HS-27A (cell line): ENCODE results near the gene COMTD1.

ENCODE experiments used
- DNase-seq: peaks from one replicate; pipeline ENCODE4 v3.0.0-alpha.2; 2012; ENCODE audit warnings: low read depth, missing footprints

Gene COMTD1

DNA sequence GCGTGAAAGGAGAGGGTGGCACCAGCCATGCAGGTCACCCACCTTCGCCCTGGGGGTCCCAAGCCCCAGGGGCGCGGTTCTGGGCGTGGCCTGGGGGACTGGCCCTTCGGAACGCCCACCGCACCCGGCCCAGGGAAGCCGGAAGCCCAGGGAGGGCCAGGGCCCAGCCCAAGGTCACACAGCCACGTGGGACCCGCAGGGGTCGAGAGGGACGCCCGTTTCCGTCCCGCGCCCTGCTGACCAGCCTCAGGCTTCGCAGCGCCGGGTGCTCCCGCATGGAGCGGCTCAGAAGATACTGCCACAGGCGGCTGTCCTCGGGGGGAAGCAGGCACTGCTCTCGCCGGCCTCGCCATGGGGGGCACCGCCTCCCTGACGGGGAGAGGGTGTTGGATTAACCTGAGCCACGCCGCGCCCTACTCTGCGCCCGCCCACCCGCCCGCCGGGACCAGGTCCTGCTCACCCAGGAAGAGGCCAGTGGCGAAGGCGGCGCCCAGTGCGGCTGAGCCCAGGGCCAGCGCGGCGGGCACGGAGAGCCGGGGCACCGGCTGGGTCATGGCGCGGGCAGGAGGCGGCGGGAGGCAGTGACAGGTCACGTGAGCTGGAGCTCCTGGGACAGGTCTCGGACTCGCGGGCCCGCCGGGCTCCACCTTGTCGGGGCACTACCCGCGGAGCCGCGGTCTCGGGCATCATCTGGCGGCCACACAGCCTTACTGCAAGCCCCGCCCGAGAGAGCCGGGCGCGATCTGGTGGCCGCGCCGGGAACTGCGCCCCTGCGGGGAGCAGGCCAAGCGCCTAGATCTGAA lies at the start of gene COMTD1:
Gene COMTD1, minus strand, starts transcription at position 583 of the 803 bp plus-strand sequence. Its CDS starts 29 bp downstream, at position 554.
- peak; percentile 40 for DNase-seq

DNA sequence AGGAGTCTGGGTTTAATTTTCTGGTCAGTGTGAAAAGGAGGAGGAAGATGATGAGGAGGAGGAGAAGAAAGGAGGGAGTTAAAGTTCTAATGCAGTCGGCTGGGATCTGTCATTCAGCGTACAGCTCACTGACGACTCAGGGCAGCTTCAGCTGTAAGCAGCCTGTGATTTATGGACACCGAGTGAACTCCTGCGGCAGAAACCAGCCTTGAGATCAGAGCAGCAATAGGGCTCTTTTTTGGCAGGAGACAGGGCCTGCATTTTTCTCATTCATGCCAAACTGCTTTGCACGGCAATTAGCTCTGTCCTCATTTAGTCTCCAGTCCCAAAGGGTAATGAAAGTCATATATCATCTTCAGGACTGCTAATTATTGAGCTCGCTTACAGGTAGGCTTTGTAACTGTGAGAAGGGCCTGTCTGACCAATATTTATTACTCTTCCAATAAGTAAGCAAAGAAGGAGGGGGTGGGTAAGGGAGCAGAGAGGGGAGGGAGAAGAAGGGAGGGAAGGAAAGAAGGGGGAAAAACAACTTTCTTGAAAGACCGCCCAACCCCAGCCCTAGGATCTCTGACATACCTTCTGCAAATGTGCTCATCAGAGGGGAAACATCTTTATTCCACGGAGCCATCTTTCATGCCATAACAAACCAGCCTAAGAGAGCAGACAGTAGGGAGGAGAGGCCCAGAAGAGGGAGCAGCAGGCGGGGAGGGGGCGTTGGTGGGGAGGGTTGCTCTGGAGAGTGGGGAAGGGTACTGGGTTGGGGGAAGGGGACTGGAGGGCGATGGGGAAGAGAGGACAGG lies 48.1 kb upstream of the COMTD1 start:
- no peak for DNase-seq

DNA sequence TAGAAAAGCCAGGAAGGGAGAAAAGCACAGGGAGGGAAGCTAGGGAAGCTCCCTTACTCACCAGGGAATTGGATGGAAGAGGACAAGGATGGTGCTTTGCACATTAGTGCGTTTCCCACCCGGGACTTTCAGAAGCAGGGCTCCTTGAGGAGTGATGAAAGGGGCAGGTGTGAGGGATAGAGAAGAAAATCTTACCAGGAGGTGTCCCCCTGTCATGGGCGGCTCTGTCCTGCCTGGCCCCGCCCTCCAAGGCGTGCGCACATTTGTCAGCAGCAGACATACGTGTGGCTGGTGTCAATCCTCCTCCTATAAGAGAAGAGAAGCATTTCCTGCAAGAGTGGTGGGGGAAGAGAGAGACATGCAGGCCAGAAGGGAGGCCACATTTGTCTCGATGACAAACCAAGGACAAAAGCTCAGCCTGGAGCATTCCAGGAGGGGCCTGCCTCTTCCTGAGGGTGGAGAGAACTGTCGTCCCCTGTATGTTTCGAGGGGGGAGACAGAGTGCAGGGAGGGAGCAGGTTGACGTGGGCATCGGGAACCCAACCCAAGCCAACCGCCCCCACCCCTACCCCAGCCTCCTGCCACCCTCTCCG lies 47.4 kb upstream of the COMTD1 start:
- DNase-seq, result no peak

DNA sequence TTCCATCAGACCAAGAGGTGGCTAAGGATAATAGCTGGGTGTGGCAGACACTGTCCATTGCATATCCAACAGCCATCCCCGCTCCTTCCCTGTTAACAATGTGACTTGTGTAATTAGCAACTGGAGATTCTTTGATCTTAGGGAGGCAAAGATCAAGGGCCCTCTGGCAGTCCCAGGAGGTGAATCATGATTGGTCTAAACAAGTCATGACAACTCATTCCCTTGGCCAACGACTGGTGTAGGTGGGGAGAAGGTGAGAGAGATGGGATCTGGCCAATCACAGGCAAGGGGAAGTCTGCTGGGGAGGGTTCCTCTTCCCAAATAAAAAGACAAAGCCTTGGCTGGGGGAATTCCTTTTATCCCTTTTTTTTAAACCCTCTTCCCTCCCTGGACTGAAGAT lies 46.2 kb upstream of the COMTD1 start:
- no peak for DNase-seq

DNA sequence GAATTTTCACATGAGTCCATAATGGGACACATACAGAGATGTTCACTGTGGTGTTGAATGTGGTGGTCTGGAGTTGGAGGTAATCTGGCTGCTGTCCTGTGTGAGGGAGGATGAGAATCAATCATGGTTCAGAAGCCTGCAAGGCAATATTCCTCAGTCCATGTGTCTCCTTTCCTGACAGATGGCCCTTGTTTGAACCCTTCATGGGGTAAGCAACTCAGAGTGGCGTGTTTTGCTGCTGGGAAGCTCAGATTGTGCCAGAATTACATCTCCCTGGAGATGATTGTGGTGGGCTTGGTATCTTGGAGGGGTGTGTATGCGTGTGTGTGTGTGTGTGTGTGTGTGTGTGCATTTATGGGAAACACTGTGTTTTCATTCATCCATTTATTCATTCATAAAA lies 44.5 kb upstream of the COMTD1 start:
- DNase-seq, result no peak

DNA sequence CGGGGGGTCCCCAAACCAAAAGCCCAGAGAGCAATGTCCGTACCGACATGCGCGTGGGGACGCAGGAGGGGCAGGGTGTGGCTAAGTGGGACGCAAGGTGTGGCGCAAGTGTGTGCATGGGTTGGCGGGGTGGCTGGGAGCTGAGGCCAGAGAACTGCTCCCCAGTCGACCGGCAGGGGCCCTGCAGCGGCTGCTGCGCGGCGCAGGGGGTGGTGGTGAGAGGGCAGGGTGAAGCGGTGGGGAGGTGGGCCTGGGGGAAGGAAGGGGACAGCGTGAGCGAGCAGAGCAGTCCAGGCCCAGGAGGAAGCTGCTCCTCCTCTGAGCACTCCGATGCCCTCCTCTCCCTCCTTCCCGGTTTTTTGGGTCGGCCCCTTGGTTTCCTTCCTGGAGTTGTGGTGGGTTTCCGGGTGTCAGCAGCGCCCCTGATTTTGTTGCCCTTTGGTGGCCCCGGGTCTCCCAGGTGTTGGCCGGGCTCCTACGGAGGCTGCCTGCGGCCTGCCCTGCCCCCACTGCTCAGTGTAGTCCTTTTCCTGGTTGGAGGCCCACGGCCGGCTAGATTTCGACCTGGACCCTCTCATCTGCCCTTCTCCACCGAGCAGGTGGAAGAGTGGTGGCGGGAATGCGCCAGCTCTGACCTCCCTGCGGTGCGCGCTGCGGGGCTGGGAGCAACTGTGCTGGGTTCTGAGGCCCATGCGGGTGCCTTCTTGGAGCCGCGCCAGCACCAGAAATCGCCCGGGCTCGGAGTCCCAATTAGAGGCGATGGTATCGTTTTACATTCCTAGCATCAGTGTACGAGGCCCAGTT lies 40.5 kb upstream of the COMTD1 start:
- DNase-seq, result no peak

DNA sequence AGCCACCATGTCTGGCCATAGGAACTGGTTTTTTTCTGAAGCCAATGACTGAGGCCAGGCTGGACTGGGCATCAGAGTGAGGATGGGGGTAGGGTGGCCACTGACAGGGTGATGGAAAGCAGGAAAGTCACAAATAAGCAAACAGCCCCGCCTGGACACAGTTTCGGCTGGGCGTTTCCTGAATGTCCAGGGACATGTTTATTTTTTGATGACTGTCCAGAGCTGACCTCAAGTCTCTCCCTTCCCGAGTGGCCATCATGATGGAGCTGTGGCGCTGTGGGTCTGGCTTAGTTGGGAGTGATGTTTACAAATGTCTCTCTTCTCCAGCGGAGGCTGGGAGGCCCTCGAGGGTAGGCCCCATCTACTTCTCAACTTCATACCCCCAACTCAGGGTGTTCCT lies 37.1 kb upstream of the COMTD1 start:
- DNase-seq, result no peak

DNA sequence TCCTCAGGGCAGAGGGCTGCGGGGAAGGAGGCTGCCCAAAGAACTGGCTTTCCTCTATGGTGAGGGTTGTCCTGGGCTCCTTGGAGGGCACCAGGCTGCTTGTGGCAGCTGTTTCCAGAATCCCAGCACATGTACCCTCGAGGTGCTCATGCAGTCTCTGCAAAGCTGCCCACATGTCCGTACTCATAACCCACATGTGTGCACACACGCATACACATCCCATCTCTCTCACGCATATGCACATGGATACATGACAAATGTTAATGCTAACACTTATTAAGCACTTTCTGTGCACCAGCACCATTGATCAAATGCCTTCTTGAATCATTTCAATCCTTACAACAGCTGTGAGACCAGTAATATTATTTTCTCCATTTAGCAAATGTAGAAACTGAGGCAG lies 36.3 kb upstream of the COMTD1 start:
- no peak for DNase-seq

DNA sequence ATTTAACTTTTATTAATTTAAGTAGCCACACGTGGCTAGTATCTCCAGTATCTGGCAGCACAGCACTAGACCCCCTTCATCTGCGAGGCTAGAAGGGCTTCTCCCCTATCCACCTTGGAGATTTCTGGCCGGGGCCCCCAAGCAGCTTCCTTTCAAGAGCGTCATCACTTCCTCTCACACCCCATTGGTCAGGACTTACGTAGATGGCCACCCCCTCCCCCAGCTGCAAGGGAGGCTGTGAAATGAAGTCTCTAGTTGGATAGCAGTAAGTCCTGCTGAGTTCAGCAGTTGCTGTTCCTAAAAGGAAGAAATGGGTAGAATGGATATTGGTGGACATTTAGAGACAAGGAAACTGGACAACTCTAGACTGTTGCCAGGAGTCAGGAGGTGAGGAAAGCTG lies 33.8 kb upstream of the COMTD1 start:
- no peak for DNase-seq

DNA sequence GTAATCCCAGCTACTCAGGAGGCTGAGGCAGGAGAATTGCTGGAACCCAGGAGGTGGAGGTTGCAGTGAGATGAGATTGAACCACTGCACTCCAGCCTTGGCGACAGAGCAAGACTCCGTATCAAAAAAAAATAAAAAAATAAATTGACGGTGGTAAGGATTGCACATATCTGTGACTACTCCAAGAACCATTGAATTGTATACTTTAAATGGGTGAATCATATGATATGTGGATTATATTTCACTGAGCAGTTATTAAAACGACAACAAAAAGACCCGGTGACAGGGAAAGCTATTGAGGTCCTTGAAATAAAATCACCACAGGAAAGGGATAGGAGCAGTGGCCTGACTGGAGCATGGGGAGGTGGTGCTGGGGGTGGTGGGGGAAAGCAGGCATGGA lies 31.2 kb upstream of the COMTD1 start:
- no peak for DNase-seq

DNA sequence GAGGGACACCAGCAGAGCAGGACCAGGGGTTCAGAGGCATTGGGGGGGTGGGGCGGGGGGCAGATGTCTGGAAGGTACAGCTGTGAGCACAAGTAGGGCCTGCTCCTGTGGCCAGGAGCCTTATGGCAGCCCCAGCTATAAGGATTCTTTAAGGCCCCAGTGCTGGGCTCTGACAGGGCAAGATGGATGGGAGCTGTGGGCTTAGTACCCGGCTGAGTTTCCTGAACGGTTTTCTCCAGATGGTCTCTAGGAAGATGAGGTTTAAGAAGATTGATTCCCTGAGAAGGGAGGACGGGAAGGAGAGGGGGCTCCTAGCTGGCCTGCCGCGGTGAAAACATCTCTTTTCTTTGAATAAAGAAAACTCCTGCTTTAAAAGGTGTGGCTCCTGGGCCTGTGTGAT lies 30.1 kb upstream of the COMTD1 start:
- DNase-seq, result no peak

DNA sequence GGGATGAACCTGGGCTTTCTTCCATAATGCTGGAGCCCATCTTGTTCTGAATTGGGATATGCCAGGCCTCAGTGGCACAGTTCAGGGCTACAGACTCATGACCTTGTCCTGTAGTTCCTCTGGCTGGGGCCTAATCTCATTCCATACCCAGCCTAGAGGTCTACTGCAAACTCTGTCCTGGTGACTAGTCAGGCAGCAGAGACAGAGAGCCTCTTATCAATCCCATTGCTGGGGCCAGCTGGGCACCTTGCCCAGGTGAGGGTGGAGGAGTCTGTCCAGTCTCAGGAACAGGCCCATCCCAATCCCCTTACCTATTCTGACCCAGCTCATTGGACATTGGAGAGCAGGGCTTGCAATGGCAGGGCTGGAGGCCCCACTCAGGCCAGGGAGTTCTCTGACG lies 28.0 kb upstream of the COMTD1 start:
- no peak for DNase-seq

DNA sequence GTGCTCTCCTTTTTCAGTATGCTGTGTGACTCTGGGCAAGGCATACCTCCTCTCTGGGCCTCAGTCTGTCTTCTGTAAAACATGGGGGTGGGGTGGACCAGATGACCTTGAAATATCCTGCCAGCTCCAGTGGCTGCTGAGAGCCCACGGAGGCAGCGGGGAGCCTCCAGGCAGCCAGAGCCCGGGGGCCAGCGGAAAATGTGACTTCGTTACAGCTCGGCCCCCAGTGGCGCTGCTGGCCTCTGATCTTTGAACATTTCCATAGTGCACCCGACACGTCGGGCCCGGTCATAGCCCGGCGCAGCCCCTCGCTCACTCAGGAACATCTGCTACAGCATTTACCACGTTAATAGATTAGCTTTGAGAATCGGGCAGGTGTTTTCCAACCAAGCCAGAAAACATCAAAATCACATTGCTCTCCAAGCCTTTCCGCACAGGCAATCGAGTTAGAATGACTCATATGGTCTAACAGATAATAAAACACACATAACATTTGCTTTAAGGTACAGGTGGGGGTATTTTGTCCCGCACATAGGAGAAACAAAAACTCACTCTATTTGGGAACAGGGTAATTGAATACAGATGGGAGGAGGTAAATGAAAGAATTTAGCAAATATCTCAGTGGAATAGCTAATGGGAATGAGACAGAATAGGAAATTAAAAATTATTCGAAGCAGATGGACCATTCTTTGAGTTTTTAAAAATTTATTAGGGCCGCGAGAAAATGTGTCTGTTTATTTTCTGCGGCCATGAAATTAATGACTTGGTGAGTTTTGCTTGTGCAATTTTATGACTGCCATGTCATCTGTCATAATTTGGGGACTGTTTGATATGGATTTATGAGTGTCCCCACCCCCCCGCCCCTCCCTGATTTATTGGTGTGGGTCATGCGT lies 26.3 kb upstream of the COMTD1 start:
- no peak for DNase-seq

DNA sequence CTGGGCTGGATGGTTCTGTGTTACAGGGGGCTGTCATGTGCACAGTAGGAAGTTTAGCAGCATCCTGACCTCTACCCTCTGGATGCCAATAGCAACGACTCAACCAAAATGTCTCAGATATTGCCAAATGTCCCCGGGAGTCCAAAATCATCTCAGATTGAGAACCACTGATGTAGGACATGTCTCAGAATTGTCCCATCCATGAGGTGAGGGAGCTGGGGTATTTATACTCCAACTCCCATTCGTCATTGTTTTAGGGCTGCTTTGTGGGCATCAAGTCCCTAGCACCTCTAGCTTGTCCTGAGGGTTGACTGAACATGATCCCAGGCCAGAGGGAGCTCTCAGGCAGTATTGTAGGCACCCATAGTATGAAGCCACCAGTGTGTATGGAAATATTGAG lies 25.2 kb upstream of the COMTD1 start:
- DNase-seq, result no peak

DNA sequence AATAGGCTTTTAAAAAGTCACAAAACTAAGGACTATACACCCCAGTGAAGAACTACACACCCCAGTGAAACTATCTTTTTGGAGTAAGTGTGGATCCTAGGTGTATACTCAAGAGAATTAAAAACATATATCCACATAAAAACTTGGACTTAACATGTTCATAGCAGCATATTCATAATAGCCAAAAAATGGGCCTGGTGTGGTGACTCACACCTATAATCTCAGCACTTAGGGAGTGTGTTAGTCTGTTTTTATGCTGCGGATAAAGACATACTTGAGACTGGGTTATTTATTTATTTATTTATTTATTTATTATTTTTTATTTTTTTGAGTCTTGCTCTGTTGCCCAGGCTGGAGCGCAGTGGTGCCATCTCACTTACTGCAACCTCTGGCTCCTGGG lies 19.0 kb upstream of the COMTD1 start:
- DNase-seq, result no peak

DNA sequence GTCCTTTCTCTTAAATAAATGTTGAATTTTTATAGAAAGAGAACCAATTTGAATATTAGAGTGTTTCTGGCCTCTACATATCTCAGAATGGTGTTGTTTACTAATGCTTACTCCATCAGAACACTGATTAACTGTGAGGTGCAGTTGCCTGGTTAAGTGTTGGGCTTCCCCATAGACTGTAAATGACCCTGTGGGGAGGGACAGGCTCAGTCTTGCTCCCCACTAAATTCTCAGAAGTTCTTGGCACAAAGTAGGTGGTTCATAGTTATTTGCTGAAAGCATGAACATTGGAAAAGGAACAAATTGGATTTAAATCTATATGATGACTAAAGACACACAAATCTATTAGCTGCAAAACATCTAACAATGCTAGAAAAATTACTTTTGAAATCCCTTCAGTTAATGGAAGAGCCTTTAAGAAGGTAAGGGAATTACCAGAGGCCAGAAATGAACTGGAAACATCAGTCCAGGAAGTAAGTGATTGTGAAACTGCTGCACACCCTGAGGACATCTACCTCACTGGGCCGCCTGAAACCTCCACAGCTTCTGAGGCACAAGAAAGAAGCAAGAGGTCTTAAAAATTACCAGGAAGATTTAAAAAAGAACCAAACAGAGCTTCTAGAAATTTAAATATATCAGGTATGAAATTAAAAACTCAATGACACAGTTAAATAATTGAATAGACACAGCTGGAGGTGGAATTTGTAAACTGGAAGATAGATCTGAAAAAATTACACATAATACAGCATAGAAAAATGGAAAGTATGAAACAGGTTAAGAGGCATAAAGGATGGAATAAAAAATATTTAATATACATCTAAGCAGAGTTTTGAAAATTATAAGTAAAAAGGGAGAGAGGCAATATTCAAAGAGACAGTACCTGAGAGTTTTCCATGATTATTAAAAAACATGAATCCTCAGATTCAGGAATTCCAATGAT lies 17.8 kb upstream of the COMTD1 start:
- DNase-seq, result no peak

DNA sequence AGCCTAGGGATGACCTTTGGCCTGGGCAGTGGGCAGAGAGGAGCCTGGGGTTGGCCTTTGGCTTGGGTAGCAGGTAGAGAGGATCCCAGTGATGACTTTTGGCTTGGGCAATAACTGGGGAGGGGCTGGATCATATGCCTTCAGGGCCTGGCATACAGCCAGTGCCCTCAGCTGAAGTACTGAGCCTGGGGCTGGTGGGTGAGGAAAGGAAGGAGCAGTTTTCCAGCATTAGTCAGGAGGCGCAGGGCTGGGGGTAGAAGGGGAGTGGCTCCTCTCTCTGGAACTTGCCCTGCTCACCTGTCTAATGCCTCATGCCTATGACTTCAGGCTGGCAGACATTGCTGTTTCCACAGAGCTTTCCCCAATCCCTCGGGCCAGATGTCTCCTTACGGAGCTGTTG lies 15.2 kb upstream of the COMTD1 start:
- DNase-seq, result no peak

DNA sequence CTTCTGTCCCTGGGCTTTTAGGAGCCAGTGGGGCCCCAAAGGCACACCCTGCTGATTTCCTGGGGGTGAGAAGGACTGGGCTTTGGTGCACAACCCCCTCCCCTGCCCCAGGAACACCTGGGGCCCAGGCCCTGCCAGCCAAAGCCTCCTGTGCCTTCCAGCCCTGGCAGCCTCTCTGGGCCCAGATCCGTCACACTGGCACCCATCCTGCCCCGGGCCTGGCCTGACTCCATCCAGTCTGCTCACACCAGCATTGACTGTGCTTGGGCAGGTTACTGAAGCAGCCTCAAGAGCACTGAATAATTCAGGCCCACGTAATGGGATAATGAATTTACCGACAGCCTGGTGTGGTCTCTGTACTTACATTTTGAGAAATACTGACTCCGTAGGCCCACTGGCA lies 12.0 kb upstream of the COMTD1 start:
- DNase-seq, result no peak

DNA sequence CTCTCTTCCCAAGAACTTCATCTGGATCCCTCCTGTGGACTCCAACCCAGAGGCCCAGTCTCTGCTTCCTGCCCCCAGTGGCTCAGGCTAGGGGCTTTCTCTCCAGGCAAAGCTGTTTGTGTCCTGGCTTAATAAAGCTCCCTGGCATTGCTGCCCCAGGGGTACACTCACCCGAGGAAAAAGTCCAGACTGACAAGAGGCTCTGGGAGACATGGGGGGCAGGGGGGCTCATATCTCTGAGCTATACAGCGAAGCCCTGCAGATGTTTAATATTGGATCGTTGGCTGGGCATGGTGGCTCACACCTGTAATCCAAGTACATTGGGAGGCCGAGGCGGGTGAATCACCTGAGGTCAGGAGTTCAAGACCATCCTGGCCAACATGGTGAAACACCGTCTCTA lies 10.7 kb upstream of the COMTD1 start:
- DNase-seq, result no peak
